HepG2 (cell line): Measurements from ENCODE around the gene PUS1. TPM values are rescaled to one million over a fixed set of nuclear protein-coding genes. Genes with fewer than 3 reads are reported as not detected.

Source experiments
- ATAC-seq: fragments of 200-7000 bp; cut with Tn5 transposase; 3 replicates; pipeline ENCODE4 v1.9.1; 2020; ENCODE audit warnings: mild to moderate bottlenecking, moderate library complexity
- BruUV-seq: library from RNA; stranded (reverse); fragments of 400-500 nt; replicated peaks from 2 replicates; lab custom pipeline; 2021; lab: Mats Ljungman, UMichigan
- CTCF ChIA-PET: fragments of 300-600 bp; formaldehyde crosslinking; extraction: SDS; loops from one replicate; lab custom pipeline; 2021; ENCODE audit warnings: low total read pairs, inconsistent platforms, low intra/inter-chr PET ratio; lab: Yijun Ruan, JAX
- POLR2A ChIA-PET: fragments of 350-600 bp; sonication (Branson Sonifier 250); formaldehyde crosslinking; loops from one replicate; lab custom pipeline; 2020; ENCODE audit warnings: antibody characterized with exemption, inconsistent platforms; lab: Yijun Ruan, JAX
- DNase-seq: peaks from one replicate; pipeline ENCODE4 v3.0.0-alpha.2; 2015; ENCODE audit warnings: low spot score
- FAIRE-seq: peaks from 3 replicates; lab custom pipeline; 2011; peaks lifted over from hg19 to GRCh38; lab: Jason Lieb, UNC
- H2AFZ ChIP-seq: one replicate; pipeline ENCODE4 v1.6.1; 2011; ENCODE audit warnings: low read length, inconsistent platforms
- H3K27ac ChIP-seq: fragments of 300-600 bp; 3 replicates; pipeline ENCODE4 v1.8.0; 2011; ENCODE audit warnings: mixed run types, mild to moderate bottlenecking, mixed read lengths, low read length, inconsistent platforms; ENCODE audit not compliant: insufficient read depth; ENCODE audit errors: extremely low read length
- H3K27me3 ChIP-seq, 2 experiments: fragments of 200-600 bp in 1 of 2; 2 replicates in 1 of 2; 3 replicates in 1 of 2; pipeline versions ENCODE4 v1.6.0 to v1.8.0; 2011; ENCODE audit warnings: low read length in 2 of 2, mild to moderate bottlenecking in 2 of 2, moderate library complexity in 2 of 2, inconsistent platforms in 1 of 2; ENCODE audit not compliant: insufficient read depth in 2 of 2, control insufficient read depth in 1 of 2
- H3K36me3 ChIP-seq, 2 experiments: fragments of 200-600 bp in 1 of 2; replicated peaks in 1 of 2; 2 replicates in 1 of 2; 3 replicates in 1 of 2; pipeline versions ENCODE4 v1.5.1 to v1.8.0; 2011; ENCODE audit warnings: low read length in 2 of 2, inconsistent platforms in 1 of 2; ENCODE audit not compliant: insufficient read depth in 2 of 2, control insufficient read depth in 1 of 2
- H3K4me1 ChIP-seq: 2 replicates; pipeline ENCODE4 v1.5.1; 2012; ENCODE audit warnings: low read length, inconsistent platforms; ENCODE audit not compliant: insufficient read depth
- H3K4me2 ChIP-seq: 2 replicates; pipeline ENCODE4 v1.6.0; 2011; ENCODE audit warnings: low read depth, low read length, inconsistent platforms
- H3K4me3 ChIP-seq, 3 experiments: fragments of 200-600 bp in 1 of 3; sonication (generic), shearing (Covaris generic) in 1 of 3; replicated peaks in 1 of 3; 2 replicates each; pipeline ENCODE4 v1.5.1; 2011 to 2016; ENCODE audit warnings: low read length in 3 of 3, inconsistent platforms in 2 of 3, low read depth in 2 of 3, mild to moderate bottlenecking in 2 of 3, control low read depth in 1 of 3, mixed read lengths in 1 of 3; ENCODE audit not compliant: insufficient read depth in 1 of 3
- H3K79me2 ChIP-seq: one replicate; pipeline ENCODE4 v1.6.1; 2011; ENCODE audit warnings: low read length, inconsistent platforms; ENCODE audit not compliant: insufficient read depth
- H3K9ac ChIP-seq: 2 replicates; pipeline ENCODE4 v1.6.0; 2011; ENCODE audit warnings: mild to moderate bottlenecking, low read depth, low read length, inconsistent platforms; ENCODE audit not compliant: insufficient read depth
- H3K9me3 ChIP-seq: 2 replicates; pipeline ENCODE4 v1.5.1; 2012; ENCODE audit warnings: mild to moderate bottlenecking, low read length
- H4K20me1 ChIP-seq: 2 replicates; pipeline ENCODE4 v1.6.0; 2011; ENCODE audit warnings: inconsistent platforms, mild to moderate bottlenecking, low read length, moderate library complexity; ENCODE audit not compliant: insufficient read depth
- MBNL3 ChIP-seq: fragments of 250-450 bp; sonication (Bioruptor Pico); conservative IDR thresholded peaks from 2 replicates; pipeline ENCODE4 v1.8.0; 2022; ENCODE audit warnings: mild to moderate bottlenecking, inconsistent platforms
- NFKB2 ChIP-seq: sonication (generic); formaldehyde crosslinking; IDR thresholded peaks from 2 replicates; pipeline ENCODE4 v1.4.0; 2020; ENCODE audit warnings: missing genetic modification reagents, borderline replicate concordance
- ZBTB1 ChIP-seq: sonication (generic); formaldehyde crosslinking; IDR thresholded peaks from 2 replicates; pipeline ENCODE4 v1.4.0; 2020; ENCODE audit warnings: missing genetic modification reagents, borderline replicate concordance
- ZNF367 ChIP-seq: sonication (generic); formaldehyde crosslinking; IDR thresholded peaks from 2 replicates; pipeline ENCODE4 v1.4.0; 2020; ENCODE audit warnings: missing genetic modification reagents, borderline replicate concordance
- ZNF430 ChIP-seq: sonication (generic); formaldehyde crosslinking; IDR thresholded peaks from 2 replicates; pipeline ENCODE4 v1.9.0; 2021; ENCODE audit warnings: mild to moderate bottlenecking, missing genetic modification reagents
- ZNF775 ChIP-seq: sonication (generic); formaldehyde crosslinking; IDR thresholded peaks from 2 replicates; pipeline ENCODE4 v1.4.0; 2020; ENCODE audit warnings: missing genetic modification reagents, mild to moderate bottlenecking, moderate library complexity, borderline replicate concordance
- ZNF782 ChIP-seq: sonication (generic); formaldehyde crosslinking; IDR thresholded peaks from 2 replicates; pipeline ENCODE4 v1.4.0; 2020; ENCODE audit warnings: missing genetic modification reagents, mild to moderate bottlenecking, borderline replicate concordance
- WGBS: methylation state at CpG from one replicate; pipeline ENCODE4 v1.1.6; 2017; ENCODE audit warnings: low lambda C conversion rate; 5-methylcytosine and 5-hydroxymethylcytosine counted together
- in situ Hi-C: cut with HindIII; loops from 2 replicates; pipeline ENCODE4 v1.10.0; 2017; ENCODE audit warnings: low pct_unique_long_range_greater_than_20kb; ENCODE audit not compliant: extremely low pct_ligation_motif_present
- intact Hi-C: fragments of 100-400 bp; cut with micrococcal nuclease; formaldehyde crosslinking; loops from one replicate; pipeline ENCODE4 v1.10.0; 2022; ENCODE audit not compliant: unreplicated experiment
- polyA plus RNA-seq, 8 experiments: library from polyadenylated mRNA; depleted of rRNA in 3 of 8; stranded (reverse) in 7 of 8; unstranded in 1 of 8; fragments of >200 nt; fragmentation: Illumina TruSeq in 4 of 8; extraction: Trizol in 4 of 8; gene quantifications; 2 replicates each; pipeline versions ENCODE4 v1.2.1 to v1.2.3, GENCODE V29; 2011 to 2016; ENCODE audit warnings: low read depth in 4 of 8, missing spikeins in 1 of 8, mixed read lengths in 1 of 8; ENCODE audit not compliant: insufficient read depth in 1 of 8
- total RNA-seq, 5 experiments: library from RNA; depleted of rRNA; stranded (reverse); fragments of >200 nt; fragmentation: Illumina TruSeq; extraction: Trizol; gene quantifications; 2 replicates each; pipeline ENCODE4 v1.2.3, GENCODE V29; 2016; ENCODE audit warnings: low read depth in 1 of 5
- TF ChIP-seq, protein P1 (sequence below): sonication (generic); formaldehyde crosslinking; IDR thresholded peaks from 2 replicates; pipeline ENCODE4 v1.9.0; 2021; ENCODE audit warnings: missing genetic modification reagents, mild to moderate bottlenecking, borderline replicate concordance
- TF ChIP-seq, protein P2 (sequence below): sonication (generic); formaldehyde crosslinking; IDR thresholded peaks from 2 replicates; pipeline ENCODE4 v1.5.0; 2020; ENCODE audit warnings: mild to moderate bottlenecking, missing genetic modification reagents
- TF ChIP-seq, protein P3 (sequence below): sonication (generic); formaldehyde crosslinking; IDR thresholded peaks from 2 replicates; pipeline ENCODE4 v1.4.0; 2020; ENCODE audit warnings: missing genetic modification reagents, borderline replicate concordance
- TF ChIP-seq, protein P4 (sequence below): sonication (generic); formaldehyde crosslinking; conservative IDR thresholded peaks from 2 replicates; pipeline ENCODE4 v1.5.0; 2020; ENCODE audit warnings: missing genetic modification reagents

The PUS1 gene
- total and polyA plus RNA-seq, 2 of the 13 experiments (the other 11 are each of a cell fraction or from before 2014, with no cell fraction given), result 19.2 to 24.7 TPM

DNA sequence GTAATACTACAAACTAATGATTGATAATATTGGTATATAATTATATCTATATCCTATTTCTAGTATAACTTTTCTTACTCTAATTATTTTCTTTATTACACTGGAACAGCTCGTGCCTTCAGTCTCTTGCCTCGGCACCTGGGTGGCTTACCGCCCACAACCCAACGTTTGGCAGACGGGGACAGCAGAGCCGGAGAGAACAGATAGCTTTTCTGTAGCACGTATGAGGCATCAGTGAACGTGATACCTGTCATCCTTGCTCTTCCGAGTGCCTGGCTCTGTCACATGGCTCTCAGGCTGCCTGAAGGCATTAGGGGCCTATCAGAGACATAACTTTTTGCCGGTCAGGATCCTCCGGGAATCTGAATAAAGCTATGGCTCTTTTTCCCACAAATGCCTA, 5.5 kb downstream of the PUS1 start:
- ATAC-seq, result no peak
- Histone ChIP-seq H3K27me3 (no peaks in the 10 kb centered on the region), H3K9me3 (no peaks in the 10 kb centered on the region), H3K4me1 (peaks cover 12% of the 10 kb centered on the region), H3K9ac (no peak overlapping the region), H3K27ac (no peak overlapping the region), H3K4me2 (no peak overlapping the region), H4K20me1 (peaks cover 2% of the 10 kb centered on the region; the same call in 1 of the 2 replicates), H3K36me3 (peaks cover 21 to 46% of the 10 kb centered on the region in 2 experiments), H2AFZ (no peak overlapping the region), H3K4me3 (no peak overlapping the region), H3K79me2 (peaks cover 16% of the 10 kb centered on the region)
- CTCF ChIA-PET, result no interaction called here
- no peak for FAIRE-seq
- intact Hi-C loops (no loop called here), in situ Hi-C loops (no loop called here)
- TF ChIP-seq NFKB2 (CRISPR knock-in tag) (no peak), ZBTB1 (CRISPR knock-in tag) (no peak), ZNF367 (CRISPR knock-in tag) (no peak)
- TF ChIP-seq, protein P1, sequence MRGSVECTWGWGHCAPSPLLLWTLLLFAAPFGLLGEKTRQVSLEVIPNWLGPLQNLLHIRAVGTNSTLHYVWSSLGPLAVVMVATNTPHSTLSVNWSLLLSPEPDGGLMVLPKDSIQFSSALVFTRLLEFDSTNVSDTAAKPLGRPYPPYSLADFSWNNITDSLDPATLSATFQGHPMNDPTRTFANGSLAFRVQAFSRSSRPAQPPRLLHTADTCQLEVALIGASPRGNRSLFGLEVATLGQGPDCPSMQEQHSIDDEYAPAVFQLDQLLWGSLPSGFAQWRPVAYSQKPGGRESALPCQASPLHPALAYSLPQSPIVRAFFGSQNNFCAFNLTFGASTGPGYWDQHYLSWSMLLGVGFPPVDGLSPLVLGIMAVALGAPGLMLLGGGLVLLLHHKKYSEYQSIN (CRISPR knock-in tag), result no peak
- BruUV-seq, result no TSS peak
- POLR2A ChIA-PET, result no interaction called here
- no peak for DNase-seq
- 92% methylated on average over 11 of the region's 11 CpGs for WGBS

DNA sequence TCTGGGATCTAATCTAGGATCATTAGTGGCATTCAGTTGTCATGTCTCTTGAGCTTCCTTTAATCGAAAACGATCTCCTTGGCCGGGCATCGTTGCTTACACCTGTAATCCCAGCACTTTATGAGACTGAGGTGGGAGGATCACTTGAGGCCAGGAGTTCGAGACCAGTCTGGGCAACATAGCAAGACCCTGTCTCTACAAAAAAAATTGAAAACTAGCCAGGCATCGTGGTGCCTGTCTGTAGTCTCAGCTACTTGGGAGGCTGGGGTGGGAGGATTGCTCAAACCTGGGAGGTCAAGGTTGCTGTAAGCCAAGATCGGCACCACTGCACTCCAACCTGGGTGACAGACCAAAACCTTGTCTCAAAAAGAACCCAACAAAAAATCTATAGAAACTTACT, 9.0 kb downstream of the PUS1 start:
- H3K9ac ChIP-seq, result no peak overlapping the region
- H3K9me3 ChIP-seq, result no peaks in the 10 kb centered on the region
- intact Hi-C loops (no loop called here), in situ Hi-C loops (no loop called here)
- ChIA-PET CTCF (no interaction called here), POLR2A (no interaction called here)
- H3K79me2 ChIP-seq, result no peaks in the 10 kb centered on the region
- H2AFZ ChIP-seq, result no peak overlapping the region
- H3K27me3 ChIP-seq, result no peaks in the 10 kb centered on the region
- FAIRE-seq, result no peak
- H3K36me3 ChIP-seq, result peaks cover 17 to 58% of the 10 kb centered on the region in 2 experiments
- H3K27ac ChIP-seq, result no peak overlapping the region
- no peak for DNase-seq
- TF ChIP-seq ZNF775 (no peak), MBNL3 (CRISPR knock-in tag) (no peak), ZNF430 (CRISPR knock-in tag) (no peak), ZNF782 (CRISPR knock-in tag) (no peak)
- TF ChIP-seq, protein P2, sequence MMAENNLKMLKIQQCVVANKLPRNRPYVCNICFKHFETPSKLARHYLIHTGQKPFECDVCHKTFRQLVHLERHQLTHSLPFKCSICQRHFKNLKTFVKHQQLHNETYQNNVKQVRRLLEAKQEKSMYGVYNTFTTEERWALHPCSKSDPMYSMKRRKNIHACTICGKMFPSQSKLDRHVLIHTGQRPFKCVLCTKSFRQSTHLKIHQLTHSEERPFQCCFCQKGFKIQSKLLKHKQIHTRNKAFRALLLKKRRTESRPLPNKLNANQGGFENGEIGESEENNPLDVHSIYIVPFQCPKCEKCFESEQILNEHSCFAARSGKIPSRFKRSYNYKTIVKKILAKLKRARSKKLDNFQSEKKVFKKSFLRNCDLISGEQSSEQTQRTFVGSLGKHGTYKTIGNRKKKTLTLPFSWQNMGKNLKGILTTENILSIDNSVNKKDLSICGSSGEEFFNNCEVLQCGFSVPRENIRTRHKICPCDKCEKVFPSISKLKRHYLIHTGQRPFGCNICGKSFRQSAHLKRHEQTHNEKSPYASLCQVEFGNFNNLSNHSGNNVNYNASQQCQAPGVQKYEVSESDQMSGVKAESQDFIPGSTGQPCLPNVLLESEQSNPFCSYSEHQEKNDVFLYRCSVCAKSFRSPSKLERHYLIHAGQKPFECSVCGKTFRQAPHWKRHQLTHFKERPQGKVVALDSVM (CRISPR knock-in tag), result peak; percentile 50; the same call in 1 of the 2 replicates
- TF ChIP-seq, protein P3, sequence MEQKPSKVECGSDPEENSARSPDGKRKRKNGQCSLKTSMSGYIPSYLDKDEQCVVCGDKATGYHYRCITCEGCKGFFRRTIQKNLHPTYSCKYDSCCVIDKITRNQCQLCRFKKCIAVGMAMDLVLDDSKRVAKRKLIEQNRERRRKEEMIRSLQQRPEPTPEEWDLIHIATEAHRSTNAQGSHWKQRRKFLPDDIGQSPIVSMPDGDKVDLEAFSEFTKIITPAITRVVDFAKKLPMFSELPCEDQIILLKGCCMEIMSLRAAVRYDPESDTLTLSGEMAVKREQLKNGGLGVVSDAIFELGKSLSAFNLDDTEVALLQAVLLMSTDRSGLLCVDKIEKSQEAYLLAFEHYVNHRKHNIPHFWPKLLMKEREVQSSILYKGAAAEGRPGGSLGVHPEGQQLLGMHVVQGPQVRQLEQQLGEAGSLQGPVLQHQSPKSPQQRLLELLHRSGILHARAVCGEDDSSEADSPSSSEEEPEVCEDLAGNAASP (CRISPR knock-in tag), result no peak
- TF ChIP-seq, protein P4, sequence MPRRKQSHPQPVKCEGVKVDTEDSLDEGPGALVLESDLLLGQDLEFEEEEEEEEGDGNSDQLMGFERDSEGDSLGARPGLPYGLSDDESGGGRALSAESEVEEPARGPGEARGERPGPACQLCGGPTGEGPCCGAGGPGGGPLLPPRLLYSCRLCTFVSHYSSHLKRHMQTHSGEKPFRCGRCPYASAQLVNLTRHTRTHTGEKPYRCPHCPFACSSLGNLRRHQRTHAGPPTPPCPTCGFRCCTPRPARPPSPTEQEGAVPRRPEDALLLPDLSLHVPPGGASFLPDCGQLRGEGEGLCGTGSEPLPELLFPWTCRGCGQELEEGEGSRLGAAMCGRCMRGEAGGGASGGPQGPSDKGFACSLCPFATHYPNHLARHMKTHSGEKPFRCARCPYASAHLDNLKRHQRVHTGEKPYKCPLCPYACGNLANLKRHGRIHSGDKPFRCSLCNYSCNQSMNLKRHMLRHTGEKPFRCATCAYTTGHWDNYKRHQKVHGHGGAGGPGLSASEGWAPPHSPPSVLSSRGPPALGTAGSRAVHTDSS, result no peak
- TF ChIP-seq, all 625 proteins: peak for 1
- BruUV-seq, result no TSS peak
- Histone ChIP-seq H4K20me1 (peaks cover 2% of the 10 kb centered on the region; the same call in 1 of the 2 replicates), H3K4me2 (no peak overlapping the region), H3K4me1 (no peaks in the 10 kb centered on the region), H3K4me3 (no peak overlapping the region)
- 84% methylated on average over 7 of the region's 7 CpGs for WGBS
- no peak for ATAC-seq
